IMR-90 (cell line): ENCODE results near the gene EXOC8. TPM values are rescaled to one million over a fixed set of nuclear protein-coding genes. Genes with fewer than 3 reads are reported as not detected.

ENCODE experiments used
- ATAC-seq: fragments of 200-7000 bp; cut with Tn5 transposase; 2 replicates; pipeline ENCODE4 v1.9.1; 2020; ENCODE audit warnings: low read depth, mild to moderate bottlenecking, moderate library complexity
- BruUV-seq: library from RNA; stranded (reverse); fragments of 400-500 nt; replicated peaks from 2 replicates; lab custom pipeline; 2021; lab: Mats Ljungman, UMichigan
- CTCF ChIA-PET: fragments of 300-600 bp; formaldehyde crosslinking; extraction: SDS; loops from one replicate; lab custom pipeline; 2021; ENCODE audit warnings: antibody characterized with exemption; lab: Yijun Ruan, JAX
- POLR2A ChIA-PET: fragments of 300-600 bp; sonication (Branson Sonifier 250); formaldehyde crosslinking; loops from one replicate; lab custom pipeline; 2022; ENCODE audit warnings: antibody characterized with exemption; ENCODE audit not compliant: unreplicated experiment; lab: Charles Lee
- DNase-seq: peaks from one replicate; pipeline ENCODE4 v3.0.0; 2013
- H2AFZ ChIP-seq: replicated peaks from 2 replicates; pipeline ENCODE3; 2013; ENCODE audit warnings: low read length, mild to moderate bottlenecking; ENCODE audit not compliant: poor library complexity
- H2AK5ac ChIP-seq: 2 replicates; pipeline ENCODE4 v1.6.1; 2013; ENCODE audit warnings: low read depth, low read length, inconsistent platforms
- H2AK9ac ChIP-seq: replicated peaks from 2 replicates; pipeline ENCODE3; 2013; ENCODE audit warnings: mild to moderate bottlenecking, low read depth, low read length, moderate library complexity; ENCODE audit not compliant: poor library complexity
- H2BK120ac ChIP-seq: 2 replicates; pipeline ENCODE4 v1.6.1; 2013; ENCODE audit warnings: low read depth, low read length, inconsistent platforms
- H2BK15ac ChIP-seq: 3 replicates; pipeline ENCODE4 v1.6.1; 2013; ENCODE audit warnings: low read depth, low read length, inconsistent platforms
- H2BK20ac ChIP-seq: 2 replicates; pipeline ENCODE4 v1.6.1; 2013; ENCODE audit warnings: low read depth, mild to moderate bottlenecking, inconsistent platforms, low read length, moderate library complexity
- H2BK5ac ChIP-seq: 2 replicates; pipeline ENCODE4 v1.6.1; 2013; ENCODE audit warnings: mild to moderate bottlenecking, low read depth, low read length, inconsistent platforms; ENCODE audit not compliant: poor library complexity, severe bottlenecking
- H3K14ac ChIP-seq: replicated peaks from 2 replicates; pipeline ENCODE4 v1.6.1; 2013; ENCODE audit warnings: low read depth, low read length, inconsistent platforms
- H3K18ac ChIP-seq: 2 replicates; pipeline ENCODE4 v1.6.1; 2013; ENCODE audit warnings: low read depth, low read length, control low read depth
- H3K23ac ChIP-seq: 2 replicates; pipeline ENCODE4 v1.6.1; 2013; ENCODE audit warnings: low read depth, low read length, inconsistent platforms
- H3K27ac ChIP-seq: 2 replicates; pipeline ENCODE4 v1.5.1; 2013; ENCODE audit warnings: mild to moderate bottlenecking, control low read depth, low read length; ENCODE audit not compliant: insufficient read depth
- H3K27me3 ChIP-seq: 2 replicates; pipeline ENCODE4 v1.6.1; 2013; ENCODE audit warnings: low read length; ENCODE audit not compliant: control insufficient read depth, insufficient read depth
- H3K36me3 ChIP-seq: 2 replicates; pipeline ENCODE4 v1.6.1; 2013; ENCODE audit warnings: low read length, mixed read lengths; ENCODE audit not compliant: control insufficient read depth, insufficient read depth
- H3K4ac ChIP-seq: 2 replicates; pipeline ENCODE4 v1.6.1; 2013; ENCODE audit warnings: low read depth, low read length, inconsistent platforms
- H3K4me1 ChIP-seq: 2 replicates; pipeline ENCODE4 v1.6.1; 2013; ENCODE audit warnings: low read length, mixed read lengths; ENCODE audit not compliant: control insufficient read depth, insufficient read depth
- H3K4me2 ChIP-seq: 2 replicates; pipeline ENCODE4 v1.6.1; 2013; ENCODE audit warnings: low read depth, mild to moderate bottlenecking, control low read depth, low read length, moderate library complexity
- H3K4me3 ChIP-seq: 2 replicates; pipeline ENCODE4 v1.5.1; 2013; ENCODE audit warnings: low read depth, mild to moderate bottlenecking, control low read depth, low read length, moderate library complexity; ENCODE audit not compliant: insufficient read depth
- H3K56ac ChIP-seq: 2 replicates; pipeline ENCODE4 v1.6.1; 2013; ENCODE audit warnings: low read length, inconsistent platforms; ENCODE audit not compliant: insufficient read depth; ENCODE audit errors: extremely low read depth
- H3K79me1 ChIP-seq, 2 experiments: 2 replicates each; pipeline ENCODE4 v1.6.1; 2013; ENCODE audit warnings: low read length in 2 of 2, inconsistent platforms in 1 of 2, low read depth in 1 of 2
- H3K9ac ChIP-seq: 2 replicates; pipeline ENCODE4 v1.6.1; 2013; ENCODE audit warnings: low read depth, low read length, control low read depth
- H3K9me1 ChIP-seq: 2 replicates; pipeline ENCODE4 v1.6.1; 2013; ENCODE audit warnings: low read length, inconsistent platforms; ENCODE audit not compliant: insufficient read depth
- H3K9me3 ChIP-seq: 2 replicates; pipeline ENCODE4 v1.6.1; 2013; ENCODE audit warnings: low read length; ENCODE audit not compliant: control insufficient read depth, insufficient read depth
- H4K20me1 ChIP-seq: 2 replicates; pipeline ENCODE4 v1.6.1; 2013; ENCODE audit warnings: low read length, inconsistent platforms; ENCODE audit not compliant: insufficient read depth
- H4K5ac ChIP-seq: 2 replicates; pipeline ENCODE4 v1.6.1; 2013; ENCODE audit warnings: mild to moderate bottlenecking, low read depth, low read length, control low read depth
- H4K8ac ChIP-seq, 2 experiments: 2 replicates each; pipeline ENCODE4 v1.6.1; 2013; ENCODE audit warnings: low read depth in 2 of 2, low read length in 2 of 2, control low read depth in 1 of 2, inconsistent platforms in 1 of 2
- H4K91ac ChIP-seq: 2 replicates; pipeline ENCODE4 v1.6.1; 2013; ENCODE audit warnings: low read depth, low read length, inconsistent platforms; ENCODE audit not compliant: insufficient read depth
- CHD1 ChIP-seq: IDR thresholded peaks from 2 replicates; pipeline ENCODE4 v1.6.1; 2012; ENCODE audit warnings: low read depth, low read length, improper control_type of control experiment
- MXI1 ChIP-seq: IDR thresholded peaks from 2 replicates; pipeline ENCODE4 v1.6.1; 2012; ENCODE audit warnings: low read depth, mild to moderate bottlenecking, low read length, moderate library complexity, borderline replicate concordance
- POLR2A ChIP-seq: IDR thresholded peaks from 2 replicates; pipeline ENCODE4 v1.6.1; 2012; ENCODE audit warnings: mild to moderate bottlenecking, low read depth, low read length
- RAD21 ChIP-seq: IDR thresholded peaks from 2 replicates; pipeline ENCODE4 v1.6.1; 2012; ENCODE audit warnings: low read length, improper control_type of control experiment
- RFX5 ChIP-seq: IDR thresholded peaks from 2 replicates; pipeline ENCODE4 v1.8.0; 2012; ENCODE audit warnings: low read depth, mild to moderate bottlenecking, low read length, moderate library complexity
- SMC3 ChIP-seq: fragments of 150-350 bp; IDR thresholded peaks from 2 replicates; pipeline ENCODE4 v1.6.1; 2016; ENCODE audit warnings: low read depth, mild to moderate bottlenecking, antibody characterized with exemption, low read length, moderate library complexity
- WGBS, 2 experiments: methylation state at CpG; one replicate each; pipeline versions ENCODE4 v1.1.5 to v1.1.7; 2013; ENCODE audit warnings: missing lambda C conversion rate in 2 of 2; ENCODE audit not compliant: insufficient read length in 1 of 2; ENCODE audit errors: extremely low coverage in 2 of 2; 5-methylcytosine and 5-hydroxymethylcytosine counted together
- dilution Hi-C: fragments of 300-500 bp; cut with HindIII; formaldehyde crosslinking; loops from one replicate; pipeline ENCODE4 v1.14.3; 2018; ENCODE audit warnings: low sequenced_read_pairs; ENCODE audit not compliant: unreplicated experiment
- in situ Hi-C: fragments of 300-500 bp; cut with MboI; formaldehyde crosslinking; loops from 3 replicates; pipeline ENCODE4 v1.14.3; 2019; ENCODE audit warnings: low sequenced_read_pairs, inconsistent platforms, mixed read lengths
- intact Hi-C: fragments of 100-400 bp; cut with micrococcal nuclease; formaldehyde crosslinking; loops from 2 replicates; pipeline ENCODE4 v1.10.0; 2022
- polyA plus RNA-seq, 3 experiments: library from polyadenylated mRNA; depleted of rRNA; stranded (reverse); fragments of >200 nt; gene quantifications; 2 replicates each; pipeline ENCODE4 v1.2.3, GENCODE V29; 2012; ENCODE audit warnings: low replicate concordance in 1 of 3
- total RNA-seq: library from RNA; depleted of rRNA; stranded (reverse); fragments of >200 nt; gene quantifications from 2 replicates; pipeline ENCODE4 v1.2.3, GENCODE V29; 2012
- TF ChIP-seq, protein P1 (sequence below): fragments of 150-350 bp; IDR thresholded peaks from 2 replicates; pipeline ENCODE4 v1.6.1; 2016; ENCODE audit warnings: low read depth, mild to moderate bottlenecking, low read length, moderate library complexity, borderline replicate concordance
- TF ChIP-seq, protein P2 (sequence below): fragments of 150-350 bp; IDR thresholded peaks from 2 replicates; pipeline ENCODE4 v1.6.1; 2017; ENCODE audit warnings: mild to moderate bottlenecking, antibody characterized with exemption, low read length, low read depth

The EXOC8 gene
- total and polyA plus RNA-seq, 2 of the 4 experiments (the other 2 are of a cell fraction) = 2.6 to 11.5 TPM

DNA sequence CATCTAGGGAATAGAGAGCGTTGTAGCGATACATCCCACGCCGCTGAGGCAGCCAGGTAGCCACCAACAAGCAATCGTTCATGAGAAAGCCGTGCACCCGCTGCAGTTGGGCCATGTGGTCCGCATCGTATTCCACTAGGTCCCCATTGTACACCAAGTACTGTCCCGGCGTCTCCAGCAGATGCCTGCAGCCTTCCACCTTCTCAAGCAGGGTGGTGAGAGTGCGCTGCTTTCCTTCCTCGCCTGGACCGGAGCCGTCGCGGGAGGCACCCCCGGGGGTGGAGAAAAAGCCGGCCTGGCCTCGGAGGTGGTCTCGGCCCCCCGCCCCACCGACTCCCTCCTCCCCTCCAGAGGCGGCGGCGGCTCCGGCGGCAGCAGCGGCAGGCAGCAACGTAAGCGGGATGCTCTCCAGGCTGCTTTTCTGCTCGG is 595 bp downstream of the EXOC8 start:
- H4K91ac ChIP-seq = no peak overlapping the region
- H2AFZ ChIP-seq = peak overlapping the region; percentile 92
- POLR2A ChIA-PET = no interaction called here
- WGBS, 2 experiments = 4% methylated on average over 18 of the region's 32 CpGs; no CpG with 5 or more reads in 1 of the 2 experiments
- H3K27me3 ChIP-seq = no peaks in the 10 kb centered on the region
- in situ Hi-C loops (no loop called here), dilution Hi-C loops (no loop called here), intact Hi-C loops (no loop called here)
- peak overlapping the region; percentile 64 for H2BK5ac ChIP-seq
- H3K36me3 ChIP-seq = peaks cover 2% of the 10 kb centered on the region; the same call in 1 of the 2 replicates
- H2BK15ac ChIP-seq = no peak overlapping the region
- TF ChIP-seq CHD1 = no peak
- TF ChIP-seq POLR2A = no peak
- TF ChIP-seq, protein P1, sequence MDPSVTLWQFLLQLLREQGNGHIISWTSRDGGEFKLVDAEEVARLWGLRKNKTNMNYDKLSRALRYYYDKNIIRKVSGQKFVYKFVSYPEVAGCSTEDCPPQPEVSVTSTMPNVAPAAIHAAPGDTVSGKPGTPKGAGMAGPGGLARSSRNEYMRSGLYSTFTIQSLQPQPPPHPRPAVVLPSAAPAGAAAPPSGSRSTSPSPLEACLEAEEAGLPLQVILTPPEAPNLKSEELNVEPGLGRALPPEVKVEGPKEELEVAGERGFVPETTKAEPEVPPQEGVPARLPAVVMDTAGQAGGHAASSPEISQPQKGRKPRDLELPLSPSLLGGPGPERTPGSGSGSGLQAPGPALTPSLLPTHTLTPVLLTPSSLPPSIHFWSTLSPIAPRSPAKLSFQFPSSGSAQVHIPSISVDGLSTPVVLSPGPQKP = no peak
- no peak for TF ChIP-seq SMC3
- TF ChIP-seq RFX5 = no peak
- TF ChIP-seq, protein P2, sequence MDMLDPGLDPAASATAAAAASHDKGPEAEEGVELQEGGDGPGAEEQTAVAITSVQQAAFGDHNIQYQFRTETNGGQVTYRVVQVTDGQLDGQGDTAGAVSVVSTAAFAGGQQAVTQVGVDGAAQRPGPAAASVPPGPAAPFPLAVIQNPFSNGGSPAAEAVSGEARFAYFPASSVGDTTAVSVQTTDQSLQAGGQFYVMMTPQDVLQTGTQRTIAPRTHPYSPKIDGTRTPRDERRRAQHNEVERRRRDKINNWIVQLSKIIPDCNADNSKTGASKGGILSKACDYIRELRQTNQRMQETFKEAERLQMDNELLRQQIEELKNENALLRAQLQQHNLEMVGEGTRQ = no peak
- TF ChIP-seq MXI1 = no peak
- no peak for TF ChIP-seq RAD21
- peak overlapping the region in 1 of 2 experiments; percentile 86; a peak in 2 of 4 replicates for H4K8ac ChIP-seq
- ATAC-seq (peak; percentile 6), DNase-seq (no peak)
- H3K9me1 ChIP-seq = peaks cover 6% of the 10 kb centered on the region; the same call in 1 of the 2 replicates
- peak overlapping the region; percentile 84; the same call in 1 of the 2 replicates for H3K23ac ChIP-seq
- H3K4me2 ChIP-seq = peak overlapping the region; percentile 94
- no peak overlapping the region for H2BK120ac ChIP-seq
- H2BK20ac ChIP-seq = no peak overlapping the region
- H3K27ac ChIP-seq = peak overlapping the region; percentile 70
- peak overlapping the region; percentile 75 for H3K4me3 ChIP-seq
- H3K9ac ChIP-seq = peak overlapping the region; percentile 78
- H3K56ac ChIP-seq = no peak overlapping the region
- H3K14ac ChIP-seq = peak overlapping the region; percentile 74; the same call in 1 of the 2 replicates
- CTCF ChIA-PET = interaction anchor here (0.5 kb wide), 1 partner anchor 8 kb away, joined by 3 read pairs; no protein-coding TSS in a partner anchor
- H3K18ac ChIP-seq = no peak overlapping the region
- H2AK9ac ChIP-seq = peak overlapping the region; percentile 79
- no TSS peak for BruUV-seq
- peak overlapping the region; percentile 28; the same call in 1 of the 2 replicates for H2AK5ac ChIP-seq
- H3K4me1 ChIP-seq = peaks cover 7% of the 10 kb centered on the region
- no peak overlapping the region for H4K5ac ChIP-seq
- peaks cover 44% of the 10 kb centered on the region for H4K20me1 ChIP-seq
- peaks cover 3 to 42% of the 10 kb centered on the region in 2 experiments; a peak in 2 of 4 replicates for H3K79me1 ChIP-seq
- no peaks in the 10 kb centered on the region for H3K9me3 ChIP-seq
- peak overlapping the region; percentile 83 for H3K4ac ChIP-seq
